Skin epidermis (tissue), 12 donors: ENCODE measurements around the gene TOPAZ1.

Source experiments
- H3K27ac ChIP-seq, 21 experiments: fragments of 200-600 bp; sonication (generic) in 11 of 21; one replicate each; pipeline ENCODE4 v1.5.0; 2020; ENCODE audit warnings: mild to moderate bottlenecking in 3 of 21, inconsistent platforms in 2 of 21, moderate library complexity in 2 of 21
- H3K4me3 ChIP-seq, 7 experiments: fragments of 200-600 bp; sonication (generic) in 2 of 7; one replicate each; pipeline ENCODE4 v1.5.0; 2020; ENCODE audit warnings: inconsistent platforms in 2 of 7, mild to moderate bottlenecking in 2 of 7, moderate library complexity in 1 of 7

Gene TOPAZ1

DNA sequence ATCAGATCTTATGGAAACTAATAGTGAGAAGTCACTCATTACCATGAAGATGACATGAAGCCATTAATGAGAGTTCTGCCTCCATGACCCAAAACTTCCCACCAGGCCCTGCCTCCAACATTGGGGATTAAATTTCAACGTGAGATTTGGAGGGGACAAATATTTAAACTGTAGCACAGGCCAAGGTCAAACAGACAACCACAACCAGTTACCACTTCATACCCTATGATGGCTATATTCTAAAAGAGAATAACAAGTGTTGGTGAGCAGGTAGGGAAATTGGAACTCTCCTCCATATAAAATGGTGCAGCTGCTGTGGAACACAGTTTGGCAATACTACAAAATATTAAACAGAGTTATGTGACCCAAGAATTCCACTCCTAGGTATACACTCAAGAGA, 133.8 kb downstream of the TOPAZ1 start:
- Histone ChIP-seq H3K27ac (no peak overlapping the region), H3K4me3 (no peak overlapping the region)
